Erythroblast (primary cell): ENCODE data around the gene PADI2.

Experiments
- DNase-seq, 2 experiments: peaks; one replicate each; lab custom pipeline; 2025; lab: John Stamatoyannopoulos, UW
- GATA1 ChIP-seq: IDR thresholded peaks from 2 replicates; pipeline ENCODE4 v1.6.1; 2011; ENCODE audit warnings: low read depth, mild to moderate bottlenecking, control low read depth, low read length, moderate library complexity
- POLR2A ChIP-seq: IDR thresholded peaks from 2 replicates; pipeline ENCODE4 v1.6.1; 2011; ENCODE audit warnings: mild to moderate bottlenecking, low read length

Gene PADI2

GRCh38 chr1:17094664-17095063 lies 24.6 kb downstream of the PADI2 start:
- TF ChIP-seq POLR2A (no peak), GATA1 (no peak)
- DNase-seq = no peak

- TF ChIP-seq POLR2A (no peak), GATA1 (no peak)
- DNase-seq = no peak
Observed at GRCh38 chr1:17093822-17094393, 25.3 kb downstream of the PADI2 start.

DNA sequence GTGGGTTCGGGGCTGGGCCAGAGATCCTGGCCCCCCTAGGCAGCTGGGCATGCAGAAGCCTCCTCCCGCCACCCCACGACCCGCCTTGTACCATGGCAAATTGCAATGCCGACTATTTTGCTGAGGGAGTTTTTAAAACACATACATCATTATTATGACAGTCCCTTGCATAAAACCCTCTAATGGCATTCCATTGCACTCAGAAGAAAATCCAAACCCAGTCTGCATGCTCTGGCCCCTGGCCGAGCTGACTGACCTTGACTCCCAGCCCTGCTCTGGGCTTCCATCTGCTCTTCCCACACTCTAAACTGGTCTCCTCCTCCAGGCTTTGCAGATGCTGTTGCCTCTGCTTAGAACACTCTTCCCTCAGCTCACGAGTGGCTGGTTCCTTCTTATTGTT lies 28.0 kb downstream of the PADI2 start:
- no peak for TF ChIP-seq GATA1
- no peak for TF ChIP-seq POLR2A
- DNase-seq = no peak

DNA sequence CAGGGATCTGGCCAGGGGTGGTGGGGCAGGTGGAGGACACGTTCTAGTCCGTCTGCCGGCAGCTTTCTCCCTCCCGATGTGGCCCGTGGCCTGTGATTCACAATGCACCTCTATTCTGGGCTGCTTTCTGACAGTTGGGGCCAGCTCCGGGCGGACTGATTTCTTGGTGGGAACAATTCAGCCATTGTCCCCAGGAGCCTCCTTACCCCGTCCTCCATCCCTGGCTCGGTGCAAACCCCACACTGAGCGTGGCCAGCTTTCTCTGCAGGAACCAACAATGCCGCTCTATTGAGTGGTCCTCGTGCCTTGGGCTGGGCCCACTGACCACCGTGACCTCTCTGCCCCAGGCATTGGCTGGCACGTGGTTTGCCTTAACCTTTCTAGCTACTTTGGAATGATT lies 29.7 kb downstream of the PADI2 start:
- TF ChIP-seq POLR2A = no peak
- no peak for TF ChIP-seq GATA1
- no peak for DNase-seq

GRCh38 chr1:17086751-17087150 lies 32.5 kb downstream of the PADI2 start:
- DNase-seq = no peak
- no peak for TF ChIP-seq GATA1
- no peak for TF ChIP-seq POLR2A

- no peak for DNase-seq
- TF ChIP-seq POLR2A (no peak), GATA1 (no peak)
Observed at GRCh38 chr1:17084787-17085186, 34.5 kb downstream of the PADI2 start.

- no peak for TF ChIP-seq POLR2A
- TF ChIP-seq GATA1 = no peak
- DNase-seq = no peak
Observed at GRCh38 chr1:17082761-17083160, 36.5 kb downstream of the PADI2 start.

GRCh38 chr1:17081439-17081838 lies 37.8 kb downstream of the PADI2 start:
- DNase-seq = no peak
- TF ChIP-seq POLR2A (no peak), GATA1 (no peak)

- TF ChIP-seq POLR2A (no peak), GATA1 (no peak)
- DNase-seq = no peak
Observed at GRCh38 chr1:17080880-17081279, 38.4 kb downstream of the PADI2 start.

GRCh38 chr1:17080085-17080759 lies 39.0 kb downstream of the PADI2 start:
- no peak for TF ChIP-seq POLR2A
- TF ChIP-seq GATA1 = no peak
- DNase-seq = no peak

DNA sequence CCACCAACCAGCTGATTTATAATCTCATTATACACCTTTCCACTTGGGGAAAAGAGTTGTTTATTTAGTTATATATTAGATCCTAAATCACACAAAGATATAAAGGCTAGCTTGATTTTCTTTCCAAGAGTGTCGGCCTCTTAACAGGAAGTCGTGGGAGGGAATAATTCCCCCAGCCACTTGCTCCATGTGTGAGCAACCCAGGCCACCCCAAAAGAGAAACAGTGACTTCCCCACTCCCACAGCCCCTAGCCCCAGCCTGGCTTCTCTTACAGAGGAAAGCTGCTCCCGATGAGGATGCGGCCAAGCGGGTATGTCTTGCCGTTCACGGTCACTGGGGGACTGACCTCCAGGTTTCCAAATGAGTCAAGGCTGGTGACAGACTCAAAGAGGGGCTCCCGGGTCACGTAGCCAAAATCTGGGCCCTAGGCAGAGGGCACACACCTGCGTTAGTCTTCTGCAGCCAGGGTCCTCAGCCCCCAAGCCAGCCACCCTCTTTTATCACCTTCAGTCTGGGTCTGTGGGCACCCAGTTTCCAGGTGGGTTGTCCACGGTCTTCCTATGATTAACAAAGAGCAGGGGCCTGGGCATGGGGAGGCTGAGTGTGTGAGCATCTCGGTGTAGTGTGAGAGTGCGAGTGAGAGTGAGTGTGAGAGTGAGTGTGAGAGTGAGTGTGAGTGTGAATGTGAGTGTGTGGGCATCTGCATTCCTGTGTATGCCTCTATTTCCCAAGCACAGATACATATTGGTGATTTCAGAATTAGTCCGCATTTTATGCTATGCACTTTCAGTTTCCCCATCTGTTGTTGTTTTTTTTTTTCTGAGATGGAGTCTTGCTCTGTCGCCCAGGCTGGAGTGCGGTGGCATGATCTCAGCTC lies 40.0 kb downstream of the PADI2 start:
- no peak for DNase-seq
- TF ChIP-seq POLR2A (no peak), GATA1 (no peak)

- DNase-seq = peak; percentile 14 to 16
- TF ChIP-seq GATA1 (no peak), POLR2A (no peak)
Observed at GRCh38 chr1:17075470-17076255, 43.6 kb downstream of the PADI2 start.

- TF ChIP-seq POLR2A (no peak), GATA1 (no peak)
- DNase-seq = no peak
Observed at GRCh38 chr1:17071794-17072193, 47.5 kb downstream of the PADI2 start.
